H1 (cell line): ENCODE results near the gene ST14. TPM values are rescaled to one million over a fixed set of nuclear protein-coding genes. Genes with fewer than 3 reads are reported as not detected.

Source experiments
- CTCF ChIA-PET: fragments of 300-600 bp; sonication (Branson Sonifier 250); formaldehyde crosslinking; loops from one replicate; lab custom pipeline; 2021; ENCODE audit not compliant: partially characterized antibody; lab: Charles Lee
- POLR2A ChIA-PET: fragments of 300-600 bp; sonication (Branson Sonifier 250); formaldehyde crosslinking; loops from one replicate; lab custom pipeline; 2021; ENCODE audit warnings: inconsistent platforms; ENCODE audit not compliant: partially characterized antibody; lab: Charles Lee
- DNase-seq, 2 experiments: peaks; one replicate each; pipeline versions ENCODE4 v3.0.0 to v3.0.0-alpha.2; 2010 to 2022; ENCODE audit warnings: low spot score in 2 of 2, low read depth in 1 of 2, mixed read lengths in 1 of 2
- FAIRE-seq: peaks from 2 replicates; lab custom pipeline; 2011; peaks lifted over from hg19 to GRCh38; lab: Jason Lieb, UNC
- H2AFZ ChIP-seq: 2 replicates; pipeline ENCODE4 v1.8.1; 2012; ENCODE audit warnings: low read length, inconsistent platforms
- H2AK5ac ChIP-seq: 2 replicates; pipeline ENCODE4 v1.6.1; 2013; ENCODE audit warnings: low read depth, low read length
- H2BK120ac ChIP-seq: replicated peaks from 2 replicates; pipeline ENCODE3; 2013; ENCODE audit warnings: low read depth, low read length, inconsistent platforms
- H2BK12ac ChIP-seq: 2 replicates; pipeline ENCODE4 v1.6.1; 2013; ENCODE audit warnings: low read depth, low read length
- H2BK15ac ChIP-seq: 2 replicates; pipeline ENCODE4 v1.6.1; 2013; ENCODE audit warnings: low read length
- H2BK20ac ChIP-seq: 2 replicates; pipeline ENCODE4 v1.6.1; 2013; ENCODE audit warnings: low read length
- H2BK5ac ChIP-seq: 2 replicates; pipeline ENCODE4 v1.6.1; 2013; ENCODE audit warnings: low read depth, low read length
- H3K14ac ChIP-seq: 2 replicates; pipeline ENCODE4 v1.6.1; 2013; ENCODE audit warnings: inconsistent platforms; ENCODE audit not compliant: insufficient read length
- H3K18ac ChIP-seq: 2 replicates; pipeline ENCODE4 v1.6.1; 2013; ENCODE audit warnings: low read length; ENCODE audit errors: extremely low read depth
- H3K23ac ChIP-seq: 2 replicates; pipeline ENCODE4 v1.6.1; 2013; ENCODE audit warnings: inconsistent platforms; ENCODE audit not compliant: insufficient read length
- H3K23me2 ChIP-seq: 2 replicates; pipeline ENCODE4 v1.6.1; 2013; ENCODE audit warnings: low read depth, low read length
- H3K27ac ChIP-seq: 2 replicates; pipeline ENCODE4 v1.6.1; 2011; ENCODE audit warnings: low read depth, low read length, inconsistent platforms
- H3K27me3 ChIP-seq, 4 experiments: replicated peaks in 1 of 4; 1 replicate in 1 of 4; 2 replicates in 3 of 4; pipeline versions ENCODE4 v1.6.1 to v1.8.1; 2011 to 2013; ENCODE audit warnings: low read length in 3 of 4, mild to moderate bottlenecking in 3 of 4, inconsistent platforms in 2 of 4, mixed read lengths in 2 of 4, moderate library complexity in 1 of 4; ENCODE audit not compliant: control insufficient read depth in 3 of 4, insufficient read depth in 3 of 4; ENCODE audit errors: extremely low read depth in 1 of 4
- H3K36me3 ChIP-seq, 4 experiments: 2 replicates each; pipeline versions ENCODE4 v1.6.1 to v1.8.1; 2011 to 2013; ENCODE audit warnings: mild to moderate bottlenecking in 4 of 4, low read length in 3 of 4, moderate library complexity in 2 of 4, control low read depth in 1 of 4, inconsistent platforms in 1 of 4; ENCODE audit not compliant: insufficient read depth in 4 of 4, control insufficient read depth in 2 of 4
- H3K4ac ChIP-seq: replicated peaks from 2 replicates; pipeline ENCODE3; 2013; ENCODE audit warnings: low read length, low read depth, mixed read lengths, inconsistent platforms; ENCODE audit not compliant: insufficient read length
- H3K4me1 ChIP-seq, 4 experiments: replicated peaks in 1 of 4; 1 replicate in 1 of 4; 2 replicates in 3 of 4; pipeline versions ENCODE4 v1.6.1 to v1.8.1; 2011 to 2013; ENCODE audit warnings: low read length in 3 of 4, inconsistent platforms in 2 of 4, mixed read lengths in 1 of 4; ENCODE audit not compliant: insufficient read depth in 4 of 4, control insufficient read depth in 3 of 4
- H3K4me2 ChIP-seq, 2 experiments: 2 replicates each; pipeline versions ENCODE4 v1.6.1 to v1.8.1; 2011 to 2013; ENCODE audit warnings: low read depth in 2 of 2, low read length in 2 of 2, control low read depth in 1 of 2, inconsistent platforms in 1 of 2, mild to moderate bottlenecking in 1 of 2; ENCODE audit not compliant: insufficient read depth in 1 of 2
- H3K4me3 ChIP-seq, 4 experiments: fragments of 200-600, 300-600 bp in 1 of 4; sonication (generic), shearing (Covaris generic), sonication (Bioruptor Twin) in 1 of 4; 2 replicates each; pipeline versions ENCODE4 v1.5.1 to v1.8.1; 2011 to 2016; ENCODE audit warnings: low read length in 4 of 4, low read depth in 3 of 4, control low read depth in 2 of 4, inconsistent platforms in 2 of 4, mild to moderate bottlenecking in 2 of 4, mixed read lengths in 1 of 4, moderate library complexity in 1 of 4; ENCODE audit not compliant: insufficient read depth in 2 of 4; ENCODE audit errors: extremely low read depth in 1 of 4
- H3K56ac ChIP-seq: replicated peaks from 2 replicates; pipeline ENCODE3; 2013; ENCODE audit warnings: low read depth, mild to moderate bottlenecking, mixed read lengths, low read length, inconsistent platforms; ENCODE audit not compliant: insufficient read length
- H3K79me1 ChIP-seq: 2 replicates; pipeline ENCODE4 v1.6.1; 2013; ENCODE audit warnings: low read depth, low read length, control low read depth
- H3K79me2 ChIP-seq, 2 experiments: 2 replicates each; pipeline versions ENCODE4 v1.6.1 to v1.8.1; 2012 to 2013; ENCODE audit warnings: low read length in 2 of 2, mild to moderate bottlenecking in 2 of 2, inconsistent platforms in 1 of 2; ENCODE audit not compliant: insufficient read depth in 2 of 2, control insufficient read depth in 1 of 2
- H3K9ac ChIP-seq, 4 experiments: replicated peaks in 1 of 4; 1 replicate in 1 of 4; 2 replicates in 3 of 4; pipeline versions ENCODE4 v1.6.1 to v1.8.1; 2011 to 2013; ENCODE audit warnings: low read depth in 3 of 4, low read length in 3 of 4, control low read depth in 2 of 4, mild to moderate bottlenecking in 2 of 4, moderate library complexity in 2 of 4, inconsistent platforms in 1 of 4; ENCODE audit errors: extremely low read depth in 1 of 4
- H3K9me3 ChIP-seq, 2 experiments: 2 replicates each; pipeline versions ENCODE4 v1.6.1 to v1.8.1; 2012 to 2013; ENCODE audit warnings: mild to moderate bottlenecking in 2 of 2, moderate library complexity in 2 of 2, control low read depth in 1 of 2, inconsistent platforms in 1 of 2, low read depth in 1 of 2, low read length in 1 of 2, mixed read lengths in 1 of 2; ENCODE audit not compliant: insufficient read depth in 2 of 2
- H4K20me1 ChIP-seq, 2 experiments: replicated peaks in 1 of 2; 2 replicates each; pipeline versions ENCODE3 to v1.8.1; 2011 to 2013; ENCODE audit warnings: inconsistent platforms in 2 of 2, low read length in 2 of 2, mild to moderate bottlenecking in 1 of 2; ENCODE audit not compliant: insufficient read depth in 2 of 2, control insufficient read depth in 1 of 2
- H4K5ac ChIP-seq: 2 replicates; pipeline ENCODE4 v1.6.1; 2013; ENCODE audit warnings: low read length, low read depth, mixed read lengths, inconsistent platforms; ENCODE audit not compliant: insufficient read length
- H4K8ac ChIP-seq: 2 replicates; pipeline ENCODE4 v1.8.0; 2013; ENCODE audit warnings: mild to moderate bottlenecking, moderate library complexity, low read length, inconsistent platforms; ENCODE audit not compliant: insufficient read depth; ENCODE audit errors: extremely low read depth
- H4K91ac ChIP-seq: replicated peaks from 2 replicates; pipeline ENCODE3; 2013; ENCODE audit warnings: low read length, mixed read lengths, inconsistent platforms; ENCODE audit not compliant: insufficient read length
- GTF2F1 ChIP-seq: IDR thresholded peaks from 2 replicates; pipeline ENCODE4 v1.6.1; 2012; ENCODE audit warnings: low read depth, low read length, improper control_type of control experiment, borderline replicate concordance
- RFX5 ChIP-seq: IDR thresholded peaks from 2 replicates; pipeline ENCODE4 v1.6.1; 2011; ENCODE audit warnings: low read depth, low read length, improper control_type of control experiment, borderline replicate concordance
- SP2 ChIP-seq: IDR thresholded peaks from 2 replicates; pipeline ENCODE4 v1.6.1; 2012; ENCODE audit warnings: mild to moderate bottlenecking, low read length, inconsistent platforms
- WGBS, 2 experiments: shearing (Covaris generic) in 1 of 2; methylation state at CpG; one replicate each; pipeline versions ENCODE4 v1.1.6 to v1.1.7; 2013 to 2015; ENCODE audit warnings: low lambda C conversion rate in 2 of 2, mixed read lengths in 2 of 2, inconsistent platforms in 1 of 2, low coverage in 1 of 2, missing lambda C conversion rate in 1 of 2; ENCODE audit not compliant: insufficient replicate concordance in 2 of 2, insufficient coverage in 1 of 2, insufficient read length in 1 of 2; ENCODE audit errors: extremely low coverage in 1 of 2, missing lambda C conversion rate in 1 of 2; 5-methylcytosine and 5-hydroxymethylcytosine counted together
- polyA plus RNA-seq, 7 experiments: library from polyadenylated mRNA; depleted of rRNA in 3 of 7; stranded (reverse) in 5 of 7; unstranded in 2 of 7; fragments of >200 nt in 5 of 7; fragments of 200-250 nt in 2 of 7; gene quantifications; 1 replicate in 5 of 7; 2 replicates in 1 of 7; 4 replicates in 1 of 7; pipeline versions ENCODE4 v1.2.1 to v1.2.3, GENCODE V29; 2011 to 2013; ENCODE audit warnings: missing spikeins in 2 of 7, mixed read lengths in 2 of 7
- total RNA-seq: library from RNA; stranded (reverse); fragmentation: NEBNext Ultra II Directional; extraction: Animal tissue kit (Norgen Biotek cat#: 25700); gene quantifications from 2 replicates; pipeline ENCODE4 v1.2.1, GENCODE V29; 2021

The ST14 gene
- total and polyA plus RNA-seq, 2 of the 8 experiments (the other 6 are each of a cell fraction or from before 2014, with no cell fraction given): 22.4 to 24.9 TPM

DNA sequence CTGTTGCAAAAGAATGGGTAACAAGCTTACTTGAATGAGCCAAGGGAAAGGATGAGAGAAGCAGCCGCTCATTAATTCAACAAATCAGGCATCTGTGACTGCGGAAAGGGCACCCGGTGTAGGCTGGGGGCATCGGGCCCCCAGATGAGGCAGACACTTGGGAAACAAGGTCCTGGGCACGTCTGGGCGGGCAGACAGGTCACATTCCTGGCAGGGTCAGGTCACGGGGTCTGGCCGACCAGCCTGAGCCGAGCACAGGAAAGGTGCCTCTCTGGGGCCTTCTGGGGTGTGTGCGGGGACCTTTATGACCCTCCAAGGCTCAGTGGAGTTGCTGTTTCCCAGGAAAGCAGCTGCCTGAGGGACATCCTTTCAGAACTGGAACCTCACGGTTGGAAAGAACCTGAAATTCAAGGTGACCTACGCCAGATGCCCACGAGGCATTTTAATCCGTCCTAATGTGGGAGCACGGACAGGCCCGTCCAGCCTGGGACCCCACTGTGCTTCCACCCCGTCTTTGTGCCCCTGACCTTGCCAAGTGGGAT is 57.1 kb downstream of the ST14 start:
- Histone ChIP-seq H2BK120ac (no peak overlapping the region), H3K18ac (peak overlapping the region; percentile 34; the same call in 1 of the 2 replicates), H2BK20ac (peak overlapping the region; percentile 75), H3K56ac (no peak overlapping the region), H3K23me2 (no peaks in the 10 kb centered on the region), H4K91ac (no peak overlapping the region), H3K4me2 (no peak overlapping the region), H2BK5ac (0 out of 2 replicates have a peak overlapping the region, but pooled peaks have one; percentile 9), H2BK12ac (peak overlapping the region; percentile 86; the same call in 1 of the 2 replicates), H3K36me3 (no peaks in the 10 kb centered on the region; a peak in 1 of 8 replicates), H3K4me3 (no peak overlapping the region), H3K79me2 (no peaks in the 10 kb centered on the region), H3K4ac (no peak overlapping the region), H3K23ac (no peak overlapping the region), H2AK5ac (no peak overlapping the region; the same call in 1 of the 2 replicates), H3K9me3 (no peaks in the 10 kb centered on the region; a peak in 1 of 4 replicates), H4K20me1 (peaks cover 0 to 3% of the 10 kb centered on the region in 2 experiments), H3K14ac (no peak overlapping the region), H4K5ac (no peak overlapping the region), H4K8ac (peak overlapping the region; percentile 81), H3K79me1 (no peaks in the 10 kb centered on the region), H3K4me1 (peaks cover 0 to 16% (median 12%) of the 10 kb centered on the region in 4 experiments; a peak in 6 of 7 replicates), H3K27me3 (no peaks in the 10 kb centered on the region), H3K9ac (no peak overlapping the region), H2BK15ac (no peak overlapping the region), H2AFZ (no peak overlapping the region), H3K27ac (no peak overlapping the region)
- ChIA-PET POLR2A (interaction anchor here (0.8 to 1.1 kb wide), 3 partner anchors 155 to 211 kb away, joined by 3 read pairs; partner anchors contain the start of gene ADAMTS8), CTCF (interaction anchor here (0.7 to 3.1 kb wide), 11 partner anchors 9 to 612 kb away, joined by 3 to 18 read pairs (median 4); partner anchors contain the start of gene ADAMTS8)
- TF ChIP-seq RFX5 (no peak), GTF2F1 (no peak), SP2 (no peak)
- no peak for FAIRE-seq
- DNase-seq: peak in 1 of 2 experiments; percentile 47
- WGBS, 2 experiments: 89% methylated on average over 17 of the region's 17 CpGs; no CpG with 5 or more reads in 1 of the 2 experiments
